GM20431 (cell line): Measurements from ENCODE around the gene SDCCAG8.

ENCODE experiments used
- in situ Hi-C: fragments of 300-500 bp; cut with MseI, MboI; formaldehyde crosslinking; loops from one replicate; pipeline ENCODE4 v1.15.0; 2020; ENCODE audit warnings: low sequenced_read_pairs; ENCODE audit not compliant: unreplicated experiment

The SDCCAG8 gene

DNA sequence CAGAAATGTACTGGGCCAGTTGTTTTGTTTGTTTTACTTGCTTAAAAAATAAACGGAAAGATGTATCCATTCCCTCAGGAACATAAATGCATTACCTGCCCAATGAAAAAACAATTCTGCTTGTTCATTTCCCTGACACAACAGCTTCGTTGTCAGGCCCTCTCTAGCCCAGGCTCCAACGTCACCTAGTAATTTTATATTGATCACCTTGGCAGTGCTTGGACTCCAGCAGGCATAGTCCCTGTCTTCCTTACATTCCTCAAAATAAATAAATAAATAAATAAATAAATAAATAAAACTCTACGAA lies 2.0 kb upstream of the SDCCAG8 start:
- in situ Hi-C loops: no loop called here

GRCh38 chr1:243254233-243254926 lies 1.5 kb upstream of the SDCCAG8 start:
- in situ Hi-C loops: no loop called here

- in situ Hi-C loops: no loop called here
Measured at GRCh38 chr1:243254927-243255790, 682 bp upstream of the SDCCAG8 start, which contains the start of gene CEP170. TSS of gene CEP170 (minus strand) at chr1:243255281. CDS start at chr1:243225280, 30,001 bp downstream.

DNA sequence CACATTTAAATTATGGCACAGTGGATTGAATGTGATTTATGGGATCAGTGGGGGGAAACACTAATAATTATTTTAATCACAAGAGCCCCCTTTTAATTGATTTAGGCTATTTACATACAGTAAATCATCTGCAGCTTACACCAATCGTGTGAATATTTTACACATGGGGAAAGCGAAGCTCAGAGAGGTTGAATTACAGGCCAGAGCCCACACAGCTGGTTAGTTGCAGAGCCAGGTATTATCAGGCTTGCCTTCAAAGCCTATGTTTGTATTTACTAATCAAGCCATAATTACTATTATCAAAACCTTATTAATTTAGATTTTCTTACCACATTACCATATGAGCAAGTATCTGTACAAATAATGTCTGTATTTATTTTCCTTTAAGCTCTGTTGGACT lies 749 bp downstream of the SDCCAG8 start:
- in situ Hi-C loops: no loop called here

- in situ Hi-C loops: no loop called here
Measured at GRCh38 chr1:243257189-243257588, 1.3 kb downstream of the SDCCAG8 start.

- in situ Hi-C loops: no loop called here
Measured at GRCh38 chr1:243258731-243259130, 2.9 kb downstream of the SDCCAG8 start.

DNA sequence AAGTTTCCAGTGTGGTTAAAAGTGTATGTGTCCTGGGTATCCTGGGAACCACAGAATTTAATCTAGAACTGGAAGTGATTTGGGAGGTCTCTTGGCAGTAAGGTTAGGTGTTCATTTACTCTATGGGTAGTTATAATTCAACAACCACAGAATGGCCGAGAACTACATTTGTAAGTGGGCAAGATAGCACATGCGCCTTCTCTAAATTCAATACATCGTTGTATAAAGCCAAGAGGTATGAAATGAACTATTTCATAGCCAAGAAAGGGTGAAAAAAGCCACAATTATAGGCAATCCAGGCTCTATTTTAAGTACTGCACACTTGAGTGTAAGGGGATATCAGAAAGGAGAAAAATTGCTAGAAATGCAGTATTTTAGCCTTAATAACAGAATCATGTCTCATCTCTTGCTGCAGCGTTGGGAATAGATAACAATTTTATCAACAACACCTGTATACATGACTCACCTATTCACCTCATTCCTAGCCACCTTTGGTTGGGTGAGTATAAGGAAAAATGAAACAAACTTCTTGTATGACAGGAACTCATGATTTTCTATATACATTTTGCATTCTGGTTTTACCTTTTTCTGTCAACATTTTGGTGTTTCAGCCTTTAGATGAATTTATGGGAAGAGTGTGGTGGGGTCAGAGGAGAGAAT lies 4.5 kb downstream of the SDCCAG8 start:
- in situ Hi-C loops: no loop called here

DNA sequence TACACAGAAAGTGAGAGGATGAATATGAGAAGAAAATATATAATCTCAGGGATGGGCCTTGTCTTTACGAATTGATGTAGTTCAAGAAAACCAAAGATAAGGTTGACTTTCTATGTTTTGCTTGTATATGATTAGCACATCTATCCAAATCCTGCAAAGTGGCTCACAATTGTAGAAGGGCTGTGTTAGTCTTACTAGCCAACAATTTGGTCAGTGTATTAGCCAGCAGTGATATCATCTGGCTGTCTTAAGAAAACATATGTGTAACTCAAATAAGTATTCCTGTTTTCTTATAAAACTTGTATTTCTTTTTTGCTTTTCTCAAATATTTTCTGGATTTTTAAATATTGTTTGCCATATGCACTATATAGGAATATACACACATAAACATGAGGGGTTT lies 5.5 kb downstream of the SDCCAG8 start:
- in situ Hi-C loops: no loop called here

DNA sequence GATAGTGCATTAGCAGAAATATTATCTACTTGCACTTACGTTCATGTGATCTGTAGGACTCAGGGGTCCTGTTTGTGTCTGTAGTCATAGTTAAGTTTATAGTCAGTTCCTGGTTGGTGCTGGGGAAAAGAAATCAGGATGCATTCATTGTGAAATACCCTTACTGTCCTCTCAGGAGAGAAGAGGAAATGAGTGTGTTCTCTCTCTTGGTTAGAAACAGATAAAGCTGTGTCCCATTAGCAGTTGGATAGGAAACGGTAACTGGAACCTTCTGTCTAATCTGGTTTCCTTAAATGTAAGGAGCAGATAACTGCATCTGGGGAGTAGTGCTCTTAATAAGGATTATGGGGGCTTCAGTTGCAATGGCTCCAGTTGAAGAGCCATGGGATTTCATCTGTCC lies 8.9 kb downstream of the SDCCAG8 start:
- in situ Hi-C loops: no loop called here

- in situ Hi-C loops: no loop called here
Measured at GRCh38 chr1:243266231-243266630, 10.4 kb downstream of the SDCCAG8 start.

- in situ Hi-C loops: no loop called here
Measured at GRCh38 chr1:243267471-243267880, 11.6 kb downstream of the SDCCAG8 start.

- in situ Hi-C loops: no loop called here
Measured at GRCh38 chr1:243267914-243268653, 12.2 kb downstream of the SDCCAG8 start.

DNA sequence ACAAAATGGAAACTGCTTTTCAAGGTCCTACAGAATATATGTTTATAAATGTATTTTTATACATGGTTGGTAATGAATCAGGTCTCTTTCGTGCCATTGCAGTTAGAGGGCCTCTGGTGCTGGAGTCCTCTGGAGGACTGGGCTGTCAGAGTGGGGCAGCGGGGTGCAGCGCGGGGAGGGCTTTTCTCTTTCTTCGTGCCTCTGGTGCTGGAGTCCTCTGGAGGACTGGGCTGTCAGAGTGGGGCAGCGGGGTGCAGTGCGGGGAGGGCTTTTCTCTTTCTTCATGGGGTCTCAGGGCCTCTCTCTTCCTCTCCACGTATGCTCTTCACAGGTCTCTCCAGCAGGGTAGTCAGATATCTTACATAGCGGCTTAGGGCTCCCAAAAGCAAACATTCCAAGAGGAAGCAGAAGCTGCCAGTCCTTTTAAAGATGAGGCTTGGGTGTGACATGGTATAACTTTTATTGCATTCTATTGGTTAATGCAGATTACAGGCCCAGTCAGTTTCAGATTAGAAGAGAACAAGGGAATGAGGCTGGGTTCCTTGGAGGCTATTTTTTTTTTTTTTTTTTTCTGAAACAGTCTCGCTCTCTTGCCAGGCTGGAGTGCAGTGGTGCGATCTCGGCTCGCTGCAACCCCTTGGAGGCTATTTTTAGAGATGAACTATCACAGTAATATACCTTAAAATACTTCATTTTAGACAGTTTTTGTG lies 13.1 kb downstream of the SDCCAG8 start:
- in situ Hi-C loops: no loop called here

- in situ Hi-C loops: no loop called here
Measured at GRCh38 chr1:243269461-243269801, 13.6 kb downstream of the SDCCAG8 start.

GRCh38 chr1:243270097-243270864 lies 14.4 kb downstream of the SDCCAG8 start:
- in situ Hi-C loops: no loop called here

GRCh38 chr1:243271996-243272395 lies 16.2 kb downstream of the SDCCAG8 start:
- in situ Hi-C loops: no loop called here

- in situ Hi-C loops: no loop called here
Measured at GRCh38 chr1:243272401-243272800, 16.6 kb downstream of the SDCCAG8 start.

DNA sequence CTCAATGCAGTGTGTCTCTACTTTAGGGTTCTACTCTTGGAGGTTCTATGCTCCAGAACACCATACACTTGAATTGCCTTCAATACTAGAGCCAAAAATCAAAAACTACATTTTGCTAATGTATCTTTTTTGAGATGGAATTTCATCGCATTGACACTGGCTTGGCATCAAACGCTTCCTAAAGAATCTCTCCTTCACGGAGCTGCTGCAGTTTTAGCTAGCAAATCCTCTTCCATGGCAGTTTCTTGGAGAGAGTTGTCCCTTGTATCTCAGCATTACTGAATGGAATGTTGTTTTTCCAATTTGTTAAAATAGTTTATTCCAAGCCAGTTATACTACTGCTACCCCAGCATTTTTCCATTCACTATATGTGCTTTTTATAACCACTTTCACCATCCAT lies 17.7 kb downstream of the SDCCAG8 start:
- in situ Hi-C loops: no loop called here

- in situ Hi-C loops: no loop called here
Measured at GRCh38 chr1:243273945-243274344, 18.1 kb downstream of the SDCCAG8 start.
